Gastrocnemius medialis (tissue), 4 donors: ENCODE data around the gene ASTN2. TPM values are rescaled to one million over a fixed set of nuclear protein-coding genes. Genes with fewer than 3 reads are reported as not detected.

Experiments used
- ATAC-seq, 2 donors: fragments of 150-250 bp; one replicate each; pipeline ENCODE4 v1.9.1; 2016
- DNase-seq, 2 donors: peaks; one replicate each; pipeline ENCODE4 v3.0.0-alpha.2; 2019
- H3K27ac ChIP-seq, 4 donors: fragments of 200-600 bp; sonication (generic); 1 replicate in 1 of 4; 2 replicates in 3 of 4; pipeline ENCODE4 v1.5.1; 2016 to 2018; ENCODE audit warnings: mild to moderate bottlenecking in 2 of 4, moderate library complexity in 1 of 4
- H3K27me3 ChIP-seq, 3 donors: fragments of 200-600 bp; sonication (generic) in 2 of 3; 1 replicate in 1 of 3; 2 replicates in 2 of 3; pipeline versions ENCODE4 v1.5.1 to v1.6.0; 2016 to 2019; ENCODE audit warnings: mild to moderate bottlenecking in 1 of 3, moderate library complexity in 1 of 3
- H3K36me3 ChIP-seq, 2 donors: fragments of 200-600 bp; sonication (generic) in 1 of 2; one replicate each; pipeline ENCODE4 v1.5.1; 2017 to 2018
- H3K4me1 ChIP-seq, 2 donors: fragments of 200-600 bp; sonication (generic) in 1 of 2; one replicate each; pipeline ENCODE4 v1.5.1; 2016 to 2017; ENCODE audit warnings: mild to moderate bottlenecking in 2 of 2
- H3K4me3 ChIP-seq, 4 donors: fragments of 200-600 bp; sonication (generic) in 3 of 4; 1 replicate in 1 of 4; 2 replicates in 3 of 4; pipeline ENCODE4 v1.5.1; 2016 to 2019; ENCODE audit warnings: mild to moderate bottlenecking in 2 of 4
- H3K9me3 ChIP-seq, 3 donors: fragments of 200-600 bp; sonication (generic) in 2 of 3; 1 replicate in 1 of 3; 2 replicates in 2 of 3; pipeline ENCODE4 v1.5.1; 2016 to 2019
- POLR2A ChIP-seq, 2 donors: fragments of 450-650 bp; IDR thresholded peaks; one replicate each; pipeline ENCODE4 v1.6.1; 2017; ENCODE audit warnings: antibody characterized with exemption in 2 of 2, mild to moderate bottlenecking in 2 of 2, moderate library complexity in 2 of 2
- in situ Hi-C, 4 donors: fragments of 200-750 bp; cut with MboI; loops; one replicate each; pipeline versions ENCODE4 v1.15.0 to v1.8.0; 2017; ENCODE audit warnings: low sequenced_read_pairs in 4 of 4
- intact Hi-C: fragments of 100-400 bp; cut with DNase I; formaldehyde crosslinking; loops from one replicate; pipeline ENCODE4 v1.15.1; 2023; ENCODE audit warnings: low total_unique reads
- total RNA-seq, 4 donors: library from RNA; depleted of rRNA; stranded (reverse); fragments of >200 nt; gene quantifications; one replicate each; pipeline versions ENCODE4 v1.1.0 to v1.2.3, GENCODE V29; 2016
- TF ChIP-seq, protein P1 (sequence below), 5 experiments: fragments of 450-650 bp in 3 of 5; fragments of 200-600 bp in 2 of 5; sonication (generic) in 2 of 5; IDR thresholded peaks in 4 of 5; conservative IDR thresholded peaks in 1 of 5; 1 replicate in 4 of 5; 2 replicates in 1 of 5; pipeline ENCODE4 v1.5.1; 2016 to 2019; ENCODE audit warnings: antibody characterized with exemption in 5 of 5, mild to moderate bottlenecking in 3 of 5, moderate library complexity in 3 of 5

Gene ASTN2
- total RNA-seq, 4 donors from 2014 or later = 2.5 to 4.6 (median 3.7) TPM

DNA sequence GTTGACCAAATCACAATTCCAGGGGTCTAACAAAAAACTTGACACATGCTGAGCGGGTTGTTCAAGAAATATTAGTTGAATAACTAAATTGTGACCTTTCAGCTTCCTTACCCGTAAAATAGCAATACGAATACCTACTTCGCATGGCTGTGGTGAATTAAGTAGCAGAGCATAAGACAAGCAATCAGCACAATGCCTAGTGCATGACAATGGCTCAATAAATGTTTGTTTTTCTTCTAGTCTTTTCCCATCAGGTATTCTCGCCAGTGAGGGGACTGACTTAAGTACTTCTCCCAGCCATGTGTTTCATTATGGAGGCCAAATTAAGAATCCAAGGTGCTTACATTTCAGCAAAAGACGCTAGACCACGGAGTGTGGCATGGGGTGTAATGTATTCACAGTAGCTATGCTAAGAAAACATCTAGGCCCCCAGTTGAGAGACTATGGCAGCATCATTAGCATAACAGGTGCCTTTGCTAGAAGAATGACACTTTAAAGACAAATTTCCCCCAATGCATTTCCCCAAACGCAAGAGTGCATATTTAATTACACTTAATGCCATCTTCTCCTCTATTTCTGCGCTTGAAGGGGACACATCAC lies 145.9 kb downstream of the ASTN2 start:
- no peak overlapping the region for H3K27ac ChIP-seq
- intact Hi-C loops (no loop called here), in situ Hi-C loops (no loop called here)
- H3K36me3 ChIP-seq = no peaks in the 10 kb centered on the region
- H3K4me1 ChIP-seq = no peaks in the 10 kb centered on the region
- ATAC-seq = no peak
- no peak for DNase-seq
- no peak for TF ChIP-seq POLR2A (IDR thresholded peaks at IDR 0.05)
- TF ChIP-seq, protein P1, sequence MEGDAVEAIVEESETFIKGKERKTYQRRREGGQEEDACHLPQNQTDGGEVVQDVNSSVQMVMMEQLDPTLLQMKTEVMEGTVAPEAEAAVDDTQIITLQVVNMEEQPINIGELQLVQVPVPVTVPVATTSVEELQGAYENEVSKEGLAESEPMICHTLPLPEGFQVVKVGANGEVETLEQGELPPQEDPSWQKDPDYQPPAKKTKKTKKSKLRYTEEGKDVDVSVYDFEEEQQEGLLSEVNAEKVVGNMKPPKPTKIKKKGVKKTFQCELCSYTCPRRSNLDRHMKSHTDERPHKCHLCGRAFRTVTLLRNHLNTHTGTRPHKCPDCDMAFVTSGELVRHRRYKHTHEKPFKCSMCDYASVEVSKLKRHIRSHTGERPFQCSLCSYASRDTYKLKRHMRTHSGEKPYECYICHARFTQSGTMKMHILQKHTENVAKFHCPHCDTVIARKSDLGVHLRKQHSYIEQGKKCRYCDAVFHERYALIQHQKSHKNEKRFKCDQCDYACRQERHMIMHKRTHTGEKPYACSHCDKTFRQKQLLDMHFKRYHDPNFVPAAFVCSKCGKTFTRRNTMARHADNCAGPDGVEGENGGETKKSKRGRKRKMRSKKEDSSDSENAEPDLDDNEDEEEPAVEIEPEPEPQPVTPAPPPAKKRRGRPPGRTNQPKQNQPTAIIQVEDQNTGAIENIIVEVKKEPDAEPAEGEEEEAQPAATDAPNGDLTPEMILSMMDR (IDR thresholded peaks at IDR 0.05 in 4 of 5, conservative IDR thresholded peaks at IDR 0.05 in 1 of 5) = no peak
- no peaks in the 10 kb centered on the region for H3K27me3 ChIP-seq
- H3K9me3 ChIP-seq = no peaks in the 10 kb centered on the region
- H3K4me3 ChIP-seq = no peak overlapping the region

DNA sequence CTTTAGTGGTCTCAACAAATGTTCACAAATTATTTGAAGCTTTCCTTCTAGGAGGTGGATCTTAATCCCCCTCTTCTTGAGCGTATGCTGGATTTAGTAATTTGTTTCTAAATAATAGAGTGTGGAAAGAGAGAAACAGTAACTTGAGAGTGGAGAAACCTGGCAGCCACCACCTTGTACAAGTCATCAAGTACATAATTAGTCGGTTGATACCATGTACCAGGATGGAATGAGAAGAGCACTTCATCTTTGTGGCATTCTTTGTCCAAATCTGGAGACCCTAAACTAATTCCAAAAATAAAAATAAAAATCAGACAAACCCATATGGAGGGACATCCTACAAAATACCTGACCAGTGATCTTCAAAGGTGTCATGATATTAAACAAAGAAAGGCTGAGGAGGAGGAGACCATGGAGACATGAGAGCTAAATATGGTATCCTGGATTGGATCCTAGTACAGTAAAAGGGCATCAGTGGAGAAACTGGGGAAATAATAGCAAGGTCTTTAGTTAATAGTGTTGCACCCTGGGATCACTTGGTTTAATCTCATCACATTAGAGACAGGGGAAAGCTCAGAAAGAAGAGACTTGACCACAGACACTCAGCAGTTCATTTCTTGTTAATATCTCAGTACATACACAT lies 147.9 kb downstream of the ASTN2 start:
- TF ChIP-seq POLR2A (IDR thresholded peaks at IDR 0.05) = no peak
- TF ChIP-seq, protein P1 (IDR thresholded peaks at IDR 0.05 in 4 of 5, conservative IDR thresholded peaks at IDR 0.05 in 1 of 5) = no peak
- Histone ChIP-seq H3K4me3 (no peak overlapping the region), H3K36me3 (no peaks in the 10 kb centered on the region), H3K27ac (no peak overlapping the region), H3K4me1 (no peaks in the 10 kb centered on the region), H3K27me3 (no peaks in the 10 kb centered on the region), H3K9me3 (no peaks in the 10 kb centered on the region)
- intact Hi-C loops (no loop called here), in situ Hi-C loops (no loop called here)
- ATAC-seq (no peak), DNase-seq (no peak)

DNA sequence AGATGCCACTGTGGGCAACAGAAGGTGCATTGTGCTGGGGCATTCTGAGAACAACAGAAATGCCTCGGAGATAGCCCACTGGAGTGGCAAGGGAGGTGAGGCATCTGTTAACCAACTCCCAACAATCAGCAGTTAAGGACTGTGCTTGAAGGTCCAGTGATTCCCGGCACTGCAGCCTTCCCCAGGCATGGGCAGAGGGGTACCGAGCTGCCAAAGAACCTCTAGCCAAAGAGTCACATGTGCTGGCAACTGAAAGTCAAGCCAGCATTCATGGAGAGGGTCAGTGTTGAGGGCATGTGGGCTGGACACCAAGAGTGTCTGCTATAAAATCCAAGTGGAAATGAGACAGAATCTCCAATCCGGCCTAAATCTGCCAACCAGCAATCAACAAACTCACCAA lies 149.6 kb downstream of the ASTN2 start:
- Histone ChIP-seq H3K36me3 (no peaks in the 10 kb centered on the region), H3K27ac (no peak overlapping the region), H3K4me1 (no peaks in the 10 kb centered on the region), H3K27me3 (no peaks in the 10 kb centered on the region), H3K9me3 (no peaks in the 10 kb centered on the region), H3K4me3 (no peak overlapping the region)
- DNase-seq = no peak
- intact Hi-C loops (no loop called here), in situ Hi-C loops (no loop called here)
- no peak for ATAC-seq
- TF ChIP-seq, protein P1 (IDR thresholded peaks at IDR 0.05 in 4 of 5, conservative IDR thresholded peaks at IDR 0.05 in 1 of 5) = no peak
- TF ChIP-seq POLR2A (IDR thresholded peaks at IDR 0.05) = no peak

DNA sequence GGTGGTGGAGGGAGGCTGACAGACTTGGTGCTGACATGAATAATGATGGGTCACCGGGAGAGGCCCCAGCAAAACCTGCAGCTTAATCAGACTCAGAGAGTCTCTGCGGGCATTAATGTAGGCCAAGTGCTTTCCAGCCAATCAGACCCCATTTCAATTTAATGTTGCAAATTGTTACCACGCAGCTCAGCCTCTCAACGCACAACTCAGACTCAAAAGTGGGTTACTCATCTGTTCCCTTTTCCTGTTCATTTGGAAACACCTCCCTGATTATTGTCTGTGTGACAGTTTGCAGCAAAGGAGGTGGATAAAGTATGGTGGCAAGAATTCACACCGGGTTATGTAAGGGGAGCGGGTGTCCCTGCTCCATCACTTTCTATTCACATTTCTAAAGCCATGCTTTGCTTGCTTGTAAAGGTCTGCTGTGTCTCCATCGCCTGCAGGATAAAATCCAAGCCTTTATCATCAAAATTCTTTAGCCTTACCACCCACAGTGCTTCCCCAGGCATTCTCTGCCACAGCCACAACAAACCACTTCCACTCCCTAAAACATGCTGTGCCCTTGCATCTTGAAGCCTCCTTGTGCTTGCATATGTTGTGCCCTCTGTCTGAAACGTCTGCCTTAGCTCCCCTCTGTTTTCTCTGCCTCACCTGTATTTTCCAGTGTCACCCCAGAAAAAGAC lies 156.5 kb downstream of the ASTN2 start:
- no peak for DNase-seq
- TF ChIP-seq POLR2A (IDR thresholded peaks at IDR 0.05) = no peak
- no peak overlapping the region for H3K4me3 ChIP-seq
- H3K9me3 ChIP-seq = no peaks in the 10 kb centered on the region
- H3K27ac ChIP-seq = no peak overlapping the region
- no peaks in the 10 kb centered on the region for H3K4me1 ChIP-seq
- in situ Hi-C loops = no loop called here
- peaks cover 0 to 3% (median 0%) of the 10 kb centered on the region in 3 donors for H3K27me3 ChIP-seq
- no peaks in the 10 kb centered on the region for H3K36me3 ChIP-seq
- ATAC-seq = no peak
- intact Hi-C loops = no loop called here

DNA sequence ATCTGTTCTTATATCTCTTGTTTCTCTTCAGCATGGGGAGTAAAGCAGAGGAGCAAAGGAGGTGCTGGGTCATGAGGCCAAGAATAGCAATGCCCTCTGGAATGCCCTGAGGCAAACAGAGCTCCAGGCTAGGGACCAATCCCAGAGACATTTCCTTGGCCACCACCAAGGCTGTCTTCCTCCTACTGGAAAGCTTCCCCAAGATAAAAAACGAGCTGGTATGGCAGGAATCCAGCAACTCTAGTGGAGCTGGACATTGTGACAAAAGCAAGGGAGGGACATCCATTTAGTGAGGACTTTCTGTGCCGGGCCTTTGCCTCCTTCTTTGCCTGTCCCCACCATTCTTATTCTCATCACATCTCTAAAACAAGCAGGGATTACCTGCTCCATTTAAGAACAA lies 161.6 kb downstream of the ASTN2 start:
- Histone ChIP-seq H3K9me3 (no peaks in the 10 kb centered on the region), H3K27ac (no peak overlapping the region), H3K36me3 (no peaks in the 10 kb centered on the region), H3K4me3 (no peak overlapping the region), H3K27me3 (peaks cover 0 to 3% (median 0%) of the 10 kb centered on the region in 3 donors), H3K4me1 (no peaks in the 10 kb centered on the region)
- in situ Hi-C loops (no loop called here), intact Hi-C loops (no loop called here)
- ATAC-seq = no peak
- DNase-seq = no peak
- TF ChIP-seq POLR2A (IDR thresholded peaks at IDR 0.05) = no peak
- TF ChIP-seq, protein P1 (IDR thresholded peaks at IDR 0.05 in 4 of 5, conservative IDR thresholded peaks at IDR 0.05 in 1 of 5) = no peak
